ENCODE measurements around the gene ARHGEF10L. TPM values are rescaled to one million over a fixed set of nuclear protein-coding genes. Genes with fewer than 3 reads are reported as not detected.

Gene ARHGEF10L
- total RNA-seq, 4 donors from 2014 or later = 30.0 to 61.4 (median 44.7) TPM

DNA sequence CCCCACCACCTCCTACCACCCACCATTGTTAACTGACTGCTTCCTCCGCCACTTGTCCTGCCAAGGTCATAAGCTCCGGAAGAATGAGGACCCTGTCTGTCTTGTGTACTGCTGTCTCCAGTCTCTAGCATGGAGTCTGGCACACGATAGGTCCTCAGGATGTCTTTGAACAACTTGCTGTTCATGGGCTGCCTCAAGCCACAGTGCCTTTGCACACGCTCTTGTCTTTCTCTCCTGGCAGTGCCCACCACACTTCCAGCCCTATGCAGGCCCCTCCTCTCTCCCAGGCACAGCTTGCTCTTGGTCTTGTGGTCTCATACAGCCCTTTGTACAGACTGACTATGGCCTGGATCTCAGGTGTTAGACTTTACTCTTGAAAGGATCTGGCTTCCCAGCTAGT lies 97.6 kb downstream of the ARHGEF10L start:
- intact Hi-C loops (cut with DNase I) = no loop called here
- TF ChIP-seq, protein P1, sequence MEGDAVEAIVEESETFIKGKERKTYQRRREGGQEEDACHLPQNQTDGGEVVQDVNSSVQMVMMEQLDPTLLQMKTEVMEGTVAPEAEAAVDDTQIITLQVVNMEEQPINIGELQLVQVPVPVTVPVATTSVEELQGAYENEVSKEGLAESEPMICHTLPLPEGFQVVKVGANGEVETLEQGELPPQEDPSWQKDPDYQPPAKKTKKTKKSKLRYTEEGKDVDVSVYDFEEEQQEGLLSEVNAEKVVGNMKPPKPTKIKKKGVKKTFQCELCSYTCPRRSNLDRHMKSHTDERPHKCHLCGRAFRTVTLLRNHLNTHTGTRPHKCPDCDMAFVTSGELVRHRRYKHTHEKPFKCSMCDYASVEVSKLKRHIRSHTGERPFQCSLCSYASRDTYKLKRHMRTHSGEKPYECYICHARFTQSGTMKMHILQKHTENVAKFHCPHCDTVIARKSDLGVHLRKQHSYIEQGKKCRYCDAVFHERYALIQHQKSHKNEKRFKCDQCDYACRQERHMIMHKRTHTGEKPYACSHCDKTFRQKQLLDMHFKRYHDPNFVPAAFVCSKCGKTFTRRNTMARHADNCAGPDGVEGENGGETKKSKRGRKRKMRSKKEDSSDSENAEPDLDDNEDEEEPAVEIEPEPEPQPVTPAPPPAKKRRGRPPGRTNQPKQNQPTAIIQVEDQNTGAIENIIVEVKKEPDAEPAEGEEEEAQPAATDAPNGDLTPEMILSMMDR (IDR thresholded peaks at IDR 0.05) = no peak
- no peak for TF ChIP-seq POLR2A (IDR thresholded peaks at IDR 0.05)
- 91 to 98% methylated on average over 4 of the region's 4 CpGs for WGBS, 2 donors
- H3K36me3 ChIP-seq = peaks cover 38 to 100% (median 58%) of the 10 kb centered on the region in 3 donors
- H3K4me1 ChIP-seq = peaks cover 0 to 7% (median 0%) of the 10 kb centered on the region in 3 donors
- H3K27ac ChIP-seq = no peak overlapping the region
- DNase-seq = no peak
- H3K27me3 ChIP-seq = no peaks in the 10 kb centered on the region
- no peaks in the 10 kb centered on the region for H3K9me3 ChIP-seq
- H3K4me3 ChIP-seq = no peak overlapping the region

DNA sequence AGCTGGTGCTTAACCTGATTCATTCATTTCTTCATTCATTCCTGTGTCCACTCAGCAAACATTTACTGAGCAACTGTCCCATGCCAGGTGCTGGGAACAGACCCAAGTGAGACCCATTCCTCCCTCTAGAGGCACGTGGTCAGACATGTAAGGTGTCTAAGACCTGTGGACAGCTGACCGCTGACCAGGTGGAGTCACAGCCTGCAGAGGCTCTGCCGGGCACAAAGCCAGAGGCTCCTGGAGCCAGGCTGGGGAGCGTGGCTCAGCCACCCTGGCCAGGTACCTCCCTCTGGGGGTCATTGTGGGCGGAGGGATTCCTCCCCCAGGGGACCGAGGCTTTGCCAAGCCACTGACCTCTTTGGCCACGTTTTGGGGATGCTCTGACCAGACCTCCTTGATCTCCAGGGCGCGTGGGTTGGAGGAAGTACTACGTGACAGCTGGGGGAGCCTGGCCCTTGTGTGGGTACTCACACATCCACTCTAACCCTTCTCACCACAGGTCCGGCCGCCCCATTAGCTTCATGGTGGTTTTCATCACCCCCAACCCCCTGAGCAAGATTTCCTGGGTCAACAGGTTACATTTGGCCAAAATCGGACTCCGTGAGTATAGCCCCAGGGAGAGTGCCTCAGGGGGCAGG lies 100.3 kb downstream of the ARHGEF10L start:
- H3K9me3 ChIP-seq = no peaks in the 10 kb centered on the region
- DNase-seq = no peak
- intact Hi-C loops (cut with DNase I) = no loop called here
- WGBS, 2 donors = 87 to 89% methylated on average over 8 to 9 of the region's 14 CpGs
- peak overlapping the region in 1 of 4 donors; percentile 55 for H3K27ac ChIP-seq
- H3K36me3 ChIP-seq = peaks cover 33 to 100% (median 46%) of the 10 kb centered on the region in 3 donors
- peaks cover 0 to 4% (median 0%) of the 10 kb centered on the region in 3 donors for H3K4me1 ChIP-seq
- no peak overlapping the region for H3K4me3 ChIP-seq
- H3K27me3 ChIP-seq = no peaks in the 10 kb centered on the region
- TF ChIP-seq POLR2A (IDR thresholded peaks at IDR 0.05) = no peak
- TF ChIP-seq, protein P1 (IDR thresholded peaks at IDR 0.05) = no peak

DNA sequence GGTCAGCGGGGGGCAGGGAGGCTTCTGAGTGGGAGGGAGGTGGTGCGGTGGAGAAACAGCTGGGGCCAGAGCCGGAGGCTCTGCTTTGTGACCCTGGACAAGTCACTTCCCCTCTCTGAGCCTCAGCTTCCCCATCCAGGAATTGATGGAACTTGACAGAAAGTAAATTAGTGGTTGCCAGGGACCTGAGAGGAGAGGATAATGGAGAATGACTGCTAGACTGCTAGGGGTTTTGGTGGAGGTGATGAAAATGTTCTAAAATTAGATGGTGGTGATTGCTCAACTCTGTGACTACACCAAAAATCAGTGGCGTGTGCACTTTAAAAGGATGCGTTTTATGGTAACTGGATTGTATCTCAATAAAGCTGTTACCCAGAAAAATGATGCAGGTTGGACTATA lies 100.9 kb downstream of the ARHGEF10L start:
- TF ChIP-seq POLR2A (IDR thresholded peaks at IDR 0.05) = no peak
- TF ChIP-seq, protein P1 (IDR thresholded peaks at IDR 0.05) = no peak
- Histone ChIP-seq H3K27ac (peak overlapping the region in 1 of 4 donors; percentile 55), H3K9me3 (no peaks in the 10 kb centered on the region), H3K4me1 (no peaks in the 10 kb centered on the region), H3K27me3 (no peaks in the 10 kb centered on the region), H3K4me3 (no peak overlapping the region), H3K36me3 (peaks cover 27 to 100% (median 43%) of the 10 kb centered on the region in 3 donors)
- 77 to 85% methylated on average over 5 of the region's 5 CpGs for WGBS, 2 donors
- no peak for DNase-seq
- intact Hi-C loops (cut with DNase I) = no loop called here

DNA sequence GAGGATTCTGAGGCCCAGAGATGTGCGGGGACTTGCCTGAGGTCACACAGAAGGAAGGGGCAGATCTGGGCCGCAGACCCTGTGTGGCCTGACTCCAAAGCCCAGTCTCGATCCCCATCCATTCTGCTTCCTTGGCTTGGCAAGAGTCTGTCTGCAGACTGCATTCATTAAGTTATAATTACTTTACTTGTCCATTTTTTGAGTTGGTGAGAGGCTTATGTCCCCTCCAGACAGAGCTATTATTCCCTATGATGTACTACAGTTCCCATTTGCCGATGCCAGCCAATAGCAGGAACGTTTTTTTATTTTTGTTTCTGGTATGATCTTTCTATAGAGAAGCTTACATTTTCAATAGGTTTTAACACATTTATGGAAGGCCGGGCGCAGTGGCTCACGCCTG lies 101.5 kb downstream of the ARHGEF10L start:
- Histone ChIP-seq H3K4me1 (no peaks in the 10 kb centered on the region), H3K27me3 (no peaks in the 10 kb centered on the region), H3K27ac (no peak overlapping the region), H3K9me3 (no peaks in the 10 kb centered on the region), H3K36me3 (peaks cover 26 to 100% (median 39%) of the 10 kb centered on the region in 3 donors), H3K4me3 (no peak overlapping the region)
- TF ChIP-seq POLR2A (IDR thresholded peaks at IDR 0.05) = no peak
- TF ChIP-seq, protein P1 (IDR thresholded peaks at IDR 0.05) = no peak
- WGBS, 2 donors = 84 to 92% methylated on average over 8 of the region's 8 CpGs
- DNase-seq = no peak
- intact Hi-C loops (cut with DNase I) = no loop called here

DNA sequence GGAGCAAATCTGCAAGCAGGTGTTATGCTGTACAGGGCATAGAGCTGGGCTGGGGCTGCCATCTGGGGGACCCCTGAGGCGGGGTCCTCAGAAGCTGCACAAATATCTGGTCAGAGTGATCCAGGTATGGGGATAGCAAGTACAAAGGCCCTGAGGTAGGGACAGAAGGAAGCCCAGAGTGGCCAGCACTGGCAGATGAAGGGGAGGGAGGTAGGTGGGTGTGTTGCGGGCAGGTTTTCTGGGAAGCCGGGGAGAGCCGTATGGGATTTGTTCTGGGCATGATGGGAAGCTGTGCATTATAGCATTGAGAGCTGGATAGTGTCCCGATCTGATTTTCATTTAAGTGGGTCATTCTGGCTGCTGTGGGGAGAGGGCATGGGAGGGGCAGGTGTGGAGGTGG lies 102.7 kb downstream of the ARHGEF10L start:
- 85 to 93% methylated on average over 5 of the region's 5 CpGs for WGBS, 2 donors
- H3K4me3 ChIP-seq = no peak overlapping the region
- DNase-seq = no peak
- peaks cover 26 to 99% (median 32%) of the 10 kb centered on the region in 3 donors for H3K36me3 ChIP-seq
- H3K9me3 ChIP-seq = no peaks in the 10 kb centered on the region
- TF ChIP-seq, protein P1 (IDR thresholded peaks at IDR 0.05) = no peak
- TF ChIP-seq POLR2A (IDR thresholded peaks at IDR 0.05) = no peak
- intact Hi-C loops (cut with DNase I) = no loop called here
- H3K27me3 ChIP-seq = no peaks in the 10 kb centered on the region
- H3K27ac ChIP-seq = peak overlapping the region in 1 of 4 donors; percentile 25
- H3K4me1 ChIP-seq = no peaks in the 10 kb centered on the region
